GM18867 (cell line): ENCODE data around the gene NIPBL.
"Not testable (repeated sequence)": the region's sequence is repeated elsewhere in the genome, so short reads cannot be mapped to it uniquely, and the experiment has no call there.

Source experiments
- ATAC-seq: cut with Tn5 transposase; IDR thresholded peaks from one replicate; pipeline ENCODE4 v1.9.1; 2021; ENCODE audit warnings: mild to moderate bottlenecking, moderate library complexity; ENCODE audit not compliant: unreplicated experiment

NIPBL gene

DNA sequence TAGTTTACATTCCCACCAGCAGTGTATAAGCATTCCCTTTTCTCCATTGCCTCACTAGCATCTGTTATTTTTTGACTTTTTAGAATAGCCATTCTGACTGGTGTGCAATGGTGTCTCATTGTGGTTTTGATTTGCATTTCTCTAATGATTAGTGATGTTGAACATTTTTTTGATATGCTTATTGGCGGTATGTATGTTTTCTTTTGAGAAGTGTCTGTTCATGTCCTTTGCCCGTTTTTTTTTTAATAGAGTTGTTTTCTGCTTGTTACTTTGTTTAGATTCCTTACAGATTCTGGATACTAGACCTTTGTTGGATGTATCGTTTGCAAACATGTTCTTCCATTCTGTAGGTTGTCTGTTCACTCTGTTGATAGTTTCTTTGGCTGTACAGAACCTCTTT lies 25.3 kb downstream of the NIPBL start:
- no peak for ATAC-seq

- no peak for ATAC-seq
Observed at GRCh38 chr5:36902353-36902752, 25.8 kb downstream of the NIPBL start.

DNA sequence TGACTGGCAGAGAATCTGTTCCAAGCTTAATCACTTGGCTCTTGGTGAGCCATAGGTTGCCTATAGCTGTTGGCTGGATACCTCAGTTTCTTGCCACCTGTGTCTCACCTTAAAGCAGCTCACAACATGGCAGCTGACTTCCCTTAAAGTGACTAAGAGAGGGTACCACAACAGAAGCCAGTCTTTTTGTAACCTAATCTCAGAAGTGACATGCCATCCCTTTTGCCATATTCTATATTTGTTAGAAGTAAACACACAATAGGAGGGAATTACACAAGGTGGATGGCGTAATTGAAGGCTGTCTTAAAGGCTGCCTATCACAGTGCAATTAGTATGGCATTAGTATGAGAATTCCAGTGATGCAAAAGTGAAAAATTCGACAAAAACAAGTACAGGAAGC lies 28.1 kb downstream of the NIPBL start:
- ATAC-seq: no peak

DNA sequence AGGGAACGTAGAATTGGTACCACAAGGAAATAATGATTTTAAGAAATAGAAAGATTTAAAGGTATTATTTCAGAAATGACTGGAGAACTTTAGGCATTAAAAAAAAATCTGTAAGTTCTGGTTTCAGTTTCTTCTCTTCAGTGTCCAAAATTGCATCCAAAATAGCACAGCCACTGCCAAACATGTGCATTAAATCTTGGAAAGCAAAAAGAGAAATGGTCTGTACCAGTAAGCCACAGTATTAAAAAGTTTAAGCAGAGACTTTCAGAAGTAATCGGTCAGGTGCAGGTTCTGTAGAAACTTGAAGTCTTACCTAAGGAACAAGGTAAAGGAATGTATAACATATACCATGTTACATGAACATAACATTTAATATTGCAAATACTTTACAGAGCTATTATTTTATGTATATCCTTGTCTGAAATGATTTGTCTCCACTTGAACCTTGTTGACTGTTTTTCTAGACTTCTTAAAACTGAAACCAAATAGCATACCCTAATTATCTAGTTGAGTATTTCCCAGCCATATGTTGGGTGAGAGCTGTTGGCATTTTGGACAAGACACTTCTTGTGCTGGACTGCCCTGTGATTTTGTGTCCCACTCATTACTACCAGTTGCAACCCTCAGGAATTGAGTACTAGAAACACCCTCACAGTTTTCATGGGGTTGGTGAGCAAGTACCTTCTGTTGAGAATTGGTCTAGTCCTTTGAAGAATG lies 32.1 kb downstream of the NIPBL start:
- ATAC-seq: no peak

- no peak for ATAC-seq
Observed at GRCh38 chr5:36915653-36916052, 39.1 kb downstream of the NIPBL start.

DNA sequence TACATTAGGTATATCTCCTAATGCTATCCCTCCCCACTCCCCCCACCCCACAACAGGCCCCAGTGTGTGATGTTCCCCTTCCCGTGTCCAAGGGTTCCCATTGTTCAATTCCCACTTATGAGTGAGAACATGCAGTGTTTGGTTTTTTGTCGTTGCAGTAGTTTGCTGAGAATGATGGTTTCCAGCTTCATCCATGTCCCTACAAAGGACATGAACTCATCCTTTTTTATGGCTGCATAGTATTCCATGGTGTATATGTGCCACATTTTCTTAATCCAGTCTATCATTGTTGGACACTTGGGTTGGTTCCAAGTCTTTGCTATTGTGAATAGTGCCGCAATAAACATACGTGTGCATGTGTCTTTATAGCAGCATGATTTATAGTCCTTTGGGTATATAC lies 40.0 kb downstream of the NIPBL start:
- ATAC-seq: not testable (repeated sequence)

GRCh38 chr5:36917358-36917757 lies 40.8 kb downstream of the NIPBL start:
- ATAC-seq: not testable (repeated sequence)

GRCh38 chr5:36919238-36919637 lies 42.7 kb downstream of the NIPBL start:
- ATAC-seq: no peak

DNA sequence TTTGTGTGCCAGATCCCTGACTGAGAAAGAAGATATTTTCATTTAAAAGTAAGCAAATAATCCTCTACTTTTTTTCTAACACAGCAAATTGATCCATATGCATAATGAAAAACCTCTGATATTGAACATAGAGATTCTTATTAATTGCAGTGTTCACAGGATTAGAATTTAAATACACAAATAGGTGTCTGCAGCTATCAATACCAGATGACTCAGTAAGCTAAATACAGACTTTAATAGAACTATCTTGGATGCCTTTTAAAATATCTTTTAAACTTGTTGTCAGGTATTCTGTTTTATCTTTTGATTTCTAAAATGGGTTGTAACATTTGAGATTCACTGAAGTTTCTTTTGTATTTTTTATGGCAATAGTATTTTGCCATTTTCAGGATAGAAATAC lies 43.1 kb downstream of the NIPBL start:
- ATAC-seq: no peak

- no peak for ATAC-seq
Observed at GRCh38 chr5:36928947-36929346, 52.4 kb downstream of the NIPBL start.

DNA sequence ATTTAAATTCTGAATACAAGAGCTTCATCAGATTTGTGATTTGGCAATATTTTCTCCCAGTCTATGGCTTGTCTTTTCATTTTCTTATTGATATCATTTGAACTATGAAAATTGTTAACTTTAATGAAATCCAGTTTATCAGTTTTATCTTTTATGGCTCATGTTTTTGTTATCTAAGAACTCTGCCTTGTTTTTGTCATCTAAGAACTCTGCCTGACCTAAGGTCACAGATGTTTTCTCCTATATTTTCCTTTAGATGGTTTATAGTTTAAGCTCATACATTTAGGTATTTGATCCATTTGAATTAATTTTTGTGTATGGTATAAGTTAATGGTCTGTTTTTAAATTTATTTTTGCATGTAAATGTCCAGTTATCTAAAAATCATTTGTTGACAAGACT lies 52.9 kb downstream of the NIPBL start:
- ATAC-seq: no peak

- ATAC-seq: no peak
Observed at GRCh38 chr5:36932056-36932455, 55.5 kb downstream of the NIPBL start.

DNA sequence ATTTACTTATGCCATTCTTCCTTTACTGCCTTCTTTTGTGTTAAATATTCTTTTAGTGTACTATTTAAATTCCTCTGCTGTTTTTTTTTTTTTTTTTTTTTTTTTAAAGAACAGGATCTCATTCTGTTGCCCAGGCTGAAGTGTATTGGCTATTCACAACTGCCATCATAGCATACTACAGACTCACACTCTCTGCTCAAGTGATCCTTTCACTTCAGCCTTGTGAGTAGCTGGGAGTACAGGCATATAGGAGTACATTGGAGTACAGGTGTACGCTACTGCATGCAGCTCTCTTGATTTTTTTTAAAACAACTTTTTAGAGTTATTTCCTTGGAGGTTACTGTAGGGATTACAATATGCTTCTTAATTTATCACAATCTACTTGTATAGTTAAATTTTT lies 56.1 kb downstream of the NIPBL start:
- no peak for ATAC-seq

DNA sequence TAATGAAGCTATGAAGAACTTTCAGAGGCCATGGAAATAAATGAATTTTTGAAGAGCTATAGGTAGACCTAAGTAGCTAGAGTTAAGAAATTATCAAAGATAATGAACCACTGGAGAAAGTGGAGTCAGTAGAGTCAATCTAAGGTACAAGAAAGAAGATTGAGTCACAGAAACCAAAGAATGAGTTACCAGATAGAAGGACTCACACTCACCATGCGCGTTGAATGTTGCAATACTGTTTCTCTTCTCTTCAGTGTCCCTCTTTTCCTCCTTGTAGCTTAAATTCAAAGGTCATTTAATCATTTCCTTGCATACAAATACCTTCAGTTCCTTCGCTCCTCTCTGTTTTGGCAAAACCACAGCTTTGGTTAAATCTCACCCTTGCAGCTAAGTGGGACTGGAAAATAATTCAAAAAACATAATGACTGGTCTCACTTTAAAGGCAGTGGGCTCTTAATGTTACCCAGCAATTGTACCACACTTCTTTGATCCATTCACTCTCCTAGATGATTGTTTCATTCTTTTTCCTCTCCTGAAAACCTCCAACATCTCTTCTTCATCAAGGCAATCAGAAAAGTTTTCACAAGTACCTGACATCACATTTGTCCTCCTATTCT lies 58.3 kb downstream of the NIPBL start:
- ATAC-seq: no peak

- ATAC-seq: no peak
Observed at GRCh38 chr5:36935805-36936204, 59.2 kb downstream of the NIPBL start.

DNA sequence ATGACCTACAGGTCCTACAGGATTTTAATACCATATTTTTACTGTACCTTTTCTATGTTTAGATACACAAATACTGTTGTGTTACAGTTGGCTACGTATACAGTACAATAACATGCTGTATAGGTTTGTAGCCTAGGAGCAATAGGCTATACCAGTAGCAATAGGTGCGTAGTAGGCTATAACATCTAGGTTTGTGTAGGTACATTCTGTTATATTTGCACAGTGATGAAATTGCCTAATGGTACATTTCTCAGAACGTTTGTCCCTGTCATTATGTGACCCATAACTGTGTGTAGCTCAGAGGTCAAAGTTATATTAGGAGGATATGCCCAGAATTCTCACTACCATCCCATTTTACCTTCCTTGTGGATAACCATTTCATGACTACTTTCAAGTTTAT lies 59.7 kb downstream of the NIPBL start:
- ATAC-seq: no peak

DNA sequence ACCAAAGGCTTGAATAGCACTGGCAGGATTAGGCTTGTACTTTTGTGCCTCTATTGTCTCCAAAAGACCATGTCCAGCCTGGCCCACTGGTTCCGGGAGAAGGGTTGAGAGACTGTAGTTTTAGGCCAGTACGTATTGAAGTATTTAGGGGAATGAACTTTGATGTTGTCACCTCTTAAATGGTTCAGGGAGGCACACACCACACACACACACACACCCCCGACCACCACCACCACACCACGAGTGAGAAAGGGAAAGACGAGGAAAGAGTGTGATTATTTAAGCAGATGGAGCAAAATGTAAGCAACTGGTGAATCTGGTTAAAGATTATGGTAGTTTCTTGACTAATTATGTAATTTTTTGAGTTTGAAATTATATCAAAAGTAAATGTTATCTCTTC lies 61.6 kb downstream of the NIPBL start:
- ATAC-seq: no peak

DNA sequence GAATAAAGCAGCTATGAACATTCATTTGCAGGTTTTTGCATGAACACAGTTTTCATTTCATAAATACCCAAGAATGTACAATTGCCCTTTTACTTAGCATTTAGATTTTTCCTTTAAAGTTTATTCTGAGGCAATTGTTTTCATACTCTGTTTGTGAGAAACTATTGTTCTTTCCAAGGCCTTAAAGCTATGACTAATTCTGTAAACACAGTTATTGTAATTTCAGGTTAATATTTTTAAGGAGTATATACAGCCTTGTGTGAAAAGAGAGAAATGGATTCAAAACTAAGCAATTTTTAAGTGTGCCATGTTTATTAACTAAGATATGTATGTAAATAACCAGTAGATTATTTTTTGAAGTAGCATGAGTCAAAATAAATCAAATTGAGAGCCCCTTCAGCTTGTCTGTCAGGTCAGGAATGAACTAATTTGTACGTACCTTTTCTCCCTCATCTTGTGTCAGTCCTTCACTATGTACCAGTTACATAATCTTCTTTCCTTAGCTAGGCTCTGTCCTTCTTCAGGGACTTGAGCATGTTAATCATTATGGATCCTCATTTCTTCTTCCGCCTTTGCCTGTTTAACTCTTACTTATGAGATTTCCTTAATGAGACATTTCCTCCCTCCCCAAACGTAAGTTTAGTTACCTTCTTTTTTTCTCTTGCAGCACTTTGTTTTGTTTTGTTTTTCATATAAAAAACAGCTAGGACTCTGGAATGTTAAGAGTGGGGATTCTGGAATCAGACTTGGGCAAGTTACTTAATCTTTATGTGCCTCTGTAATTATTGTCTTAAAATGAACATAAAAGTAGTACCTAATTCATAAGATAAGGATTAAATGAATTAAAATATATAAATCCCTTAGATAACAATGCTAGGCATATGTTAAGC lies 63.6 kb downstream of the NIPBL start:
- ATAC-seq: no peak

GRCh38 chr5:36943584-36943983 lies 67.0 kb downstream of the NIPBL start:
- no peak for ATAC-seq

- no peak for ATAC-seq
Observed at GRCh38 chr5:36944024-36944423, 67.5 kb downstream of the NIPBL start.

GRCh38 chr5:36944607-36945225 lies 68.1 kb downstream of the NIPBL start:
- ATAC-seq: no peak
